KBM-7 (cell line): ENCODE measurements around the gene OSBPL9.

ENCODE experiments used
- DNase-seq: peaks from one replicate; pipeline ENCODE4 v3.0.0-alpha.2; 2015
- in situ Hi-C: fragments of 300-500 bp; cut with MboI; formaldehyde crosslinking; loops from 2 replicates; pipeline ENCODE4 v1.14.3; 2020; ENCODE audit warnings: low sequenced_read_pairs, low pct_unique_long_range_greater_than_20kb, mixed read lengths

The OSBPL9 gene

DNA sequence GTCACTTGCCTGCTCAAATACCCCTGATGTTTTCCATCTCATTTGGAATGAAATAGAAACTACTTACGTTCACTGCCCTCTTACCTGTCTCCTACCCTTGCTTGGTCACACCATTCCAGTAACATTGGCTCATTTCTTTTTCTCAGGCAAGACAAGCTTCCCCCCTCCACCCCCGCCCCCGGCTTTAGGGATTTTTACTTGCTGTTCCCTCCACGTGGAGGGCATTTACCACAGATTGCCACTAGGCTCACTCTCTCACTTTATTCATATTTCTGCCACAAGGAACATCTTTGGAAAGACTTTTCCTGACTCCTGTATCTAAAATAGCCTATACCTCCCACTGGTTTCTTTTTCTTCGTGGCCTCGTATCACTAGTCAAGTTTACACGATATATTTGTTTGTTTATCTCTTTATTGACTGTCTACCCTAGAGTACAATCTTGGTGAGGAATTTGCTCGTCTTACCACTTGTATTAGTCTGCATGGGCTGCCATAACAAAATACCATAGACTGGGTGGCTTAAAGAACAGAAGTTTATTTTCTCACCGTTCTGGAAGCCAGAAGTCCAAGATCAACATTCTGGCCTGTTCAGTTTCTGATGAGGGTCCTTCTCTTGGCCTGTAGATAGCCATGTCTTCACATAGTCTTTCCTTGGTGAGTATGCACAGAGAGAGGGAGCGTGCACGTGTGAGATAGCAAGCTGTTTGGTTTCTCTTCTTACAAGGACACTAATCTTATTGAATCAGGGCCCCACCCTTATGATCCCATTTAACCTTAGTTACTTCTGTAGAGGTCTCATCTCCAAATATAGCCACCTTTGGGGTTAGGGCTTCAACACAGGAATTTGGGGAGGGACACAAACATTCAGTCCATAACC lies 135.4 kb downstream of the OSBPL9 start:
- in situ Hi-C loops, result no loop called here
- DNase-seq, result no peak

DNA sequence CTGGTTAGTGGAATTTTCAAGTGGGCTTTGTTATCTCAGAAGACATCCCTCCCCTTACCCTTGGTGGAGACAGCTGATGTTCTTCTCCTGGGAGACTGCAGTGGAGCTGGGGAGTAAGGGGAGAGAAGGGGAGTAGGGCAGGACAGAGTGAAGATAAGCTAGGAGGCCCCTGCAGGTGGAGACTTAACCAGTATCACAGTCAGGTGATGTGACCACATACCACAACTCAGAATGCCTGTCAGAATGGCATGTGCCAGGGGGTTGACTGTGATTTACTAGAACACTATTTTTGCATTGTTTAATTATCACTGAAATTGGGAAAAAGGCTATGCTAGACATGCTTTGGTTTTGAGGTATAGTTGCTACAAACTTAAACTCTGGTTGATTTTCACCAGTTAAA lies 137.1 kb downstream of the OSBPL9 start:
- DNase-seq, result no peak
- in situ Hi-C loops, result no loop called here

DNA sequence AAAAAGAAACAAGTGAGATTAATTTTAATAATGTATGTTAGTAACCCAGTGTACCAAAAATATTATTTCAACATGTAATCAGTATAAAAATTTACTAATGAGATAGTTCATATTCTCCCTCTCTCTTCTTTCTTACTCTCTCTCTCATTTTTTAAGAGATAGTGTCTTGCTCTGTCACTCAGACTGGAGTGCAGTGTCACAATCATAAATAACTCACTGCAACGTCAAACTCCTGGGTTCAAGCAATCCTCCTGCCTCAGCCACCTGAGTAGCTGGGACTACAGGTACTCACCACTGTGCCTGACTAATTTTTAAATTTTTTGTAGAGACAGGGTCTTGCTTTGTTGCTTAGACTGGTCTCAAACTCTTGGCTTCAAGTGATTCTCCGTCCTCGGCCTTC lies 137.8 kb downstream of the OSBPL9 start:
- no peak for DNase-seq

DNA sequence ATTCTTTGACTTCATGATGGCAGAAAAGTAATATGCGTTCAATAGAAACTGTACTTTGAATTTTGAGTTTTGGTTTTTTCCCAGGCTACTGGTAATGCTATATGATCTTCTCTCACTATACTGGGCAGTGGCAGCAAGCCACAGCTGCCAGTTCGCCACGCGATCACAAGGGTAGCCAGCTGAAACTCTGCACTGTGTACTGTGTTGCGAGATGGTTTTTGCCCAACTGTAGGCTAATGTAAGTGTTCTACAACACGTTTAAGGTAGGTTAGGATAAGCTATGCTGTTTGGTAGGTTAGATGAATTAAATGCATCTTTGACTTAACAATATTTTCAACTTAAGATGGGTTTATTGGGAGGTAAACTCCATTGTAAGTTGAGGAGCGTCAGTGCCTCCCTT lies 138.5 kb downstream of the OSBPL9 start:
- in situ Hi-C loops, result no loop called here
- DNase-seq, result no peak

More for the DNA sequence above, 137.8 kb downstream of the OSBPL9 start:
- in situ Hi-C loops, result no loop called here

DNA sequence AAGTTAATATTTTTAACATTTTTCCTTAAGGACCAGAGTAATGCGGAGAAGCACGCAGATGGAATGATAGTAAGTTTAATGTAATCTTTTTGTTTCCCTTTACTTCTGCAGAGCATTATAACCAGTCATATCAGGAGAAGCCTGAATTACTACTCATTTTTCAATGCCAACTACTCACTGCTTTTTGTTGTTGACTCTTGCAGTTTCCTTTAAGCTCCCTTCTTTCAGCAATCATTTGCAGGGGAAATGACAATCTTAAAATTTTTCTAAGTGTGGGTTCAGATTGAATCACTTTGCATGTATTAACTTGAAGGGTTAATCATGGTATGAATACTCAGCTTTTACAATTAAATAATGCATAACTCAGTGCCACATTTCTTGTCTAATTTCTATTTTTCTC lies 139.4 kb downstream of the OSBPL9 start:
- DNase-seq, result no peak
- in situ Hi-C loops, result no loop called here

DNA sequence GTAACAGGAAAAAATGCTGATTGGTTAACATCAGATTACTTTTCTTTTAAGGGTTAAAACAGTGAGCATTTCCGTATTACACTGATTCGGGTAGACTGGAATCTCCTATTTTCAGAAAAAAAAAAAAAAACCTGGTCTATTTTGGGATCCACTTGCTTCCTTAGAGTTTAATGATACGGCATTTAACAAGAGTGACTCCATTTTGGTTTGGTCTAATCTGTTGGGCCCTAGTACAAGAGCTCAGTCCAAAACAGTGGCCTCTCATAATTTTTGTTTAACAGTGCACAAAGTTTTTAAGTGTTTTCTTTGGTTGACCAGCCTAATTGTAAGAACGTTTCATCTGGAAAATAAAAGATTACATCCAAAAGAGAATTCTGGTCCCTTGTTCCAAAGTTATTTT lies 141.4 kb downstream of the OSBPL9 start:
- in situ Hi-C loops, result no loop called here
- DNase-seq, result no peak

DNA sequence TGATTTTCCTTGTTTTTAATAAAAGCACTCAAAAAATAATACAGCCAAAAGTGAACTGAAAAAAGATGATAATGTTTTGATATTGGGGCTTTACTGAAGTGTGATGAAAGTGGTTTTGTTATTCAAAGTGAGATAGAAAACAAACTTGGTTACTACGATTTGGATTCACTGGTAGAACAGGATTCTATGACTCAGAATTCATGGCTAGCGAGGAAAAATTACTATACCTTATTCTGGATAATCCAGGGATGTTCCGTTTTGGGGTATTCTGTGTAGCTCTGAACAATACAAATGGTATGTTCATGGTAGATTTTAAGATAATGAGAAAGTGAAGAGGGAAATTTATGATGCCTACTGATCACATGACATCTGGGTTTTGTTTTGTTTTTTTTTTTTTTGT lies 144.0 kb downstream of the OSBPL9 start:
- in situ Hi-C loops, result no loop called here
- no peak for DNase-seq

DNA sequence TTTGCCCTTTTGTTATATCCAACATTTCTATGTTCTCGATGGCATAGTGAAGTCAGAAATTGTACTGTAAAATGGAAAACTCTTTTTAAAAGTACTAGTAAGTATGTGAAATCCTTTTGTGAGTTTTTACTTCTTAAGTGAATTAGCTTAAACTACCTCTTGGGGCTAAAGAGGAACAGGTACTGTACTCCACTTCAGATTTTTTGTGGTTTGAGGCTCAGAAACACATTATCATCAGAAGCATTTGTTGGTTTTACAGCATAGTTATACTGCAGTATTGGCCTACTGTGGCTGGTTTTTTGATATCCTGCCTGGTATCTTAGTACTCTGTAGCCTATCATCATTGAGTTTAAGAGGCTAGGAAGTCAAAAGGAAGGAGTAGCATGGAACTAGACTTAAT lies 144.5 kb downstream of the OSBPL9 start:
- in situ Hi-C loops, result no loop called here
- DNase-seq, result peak; percentile 9

DNA sequence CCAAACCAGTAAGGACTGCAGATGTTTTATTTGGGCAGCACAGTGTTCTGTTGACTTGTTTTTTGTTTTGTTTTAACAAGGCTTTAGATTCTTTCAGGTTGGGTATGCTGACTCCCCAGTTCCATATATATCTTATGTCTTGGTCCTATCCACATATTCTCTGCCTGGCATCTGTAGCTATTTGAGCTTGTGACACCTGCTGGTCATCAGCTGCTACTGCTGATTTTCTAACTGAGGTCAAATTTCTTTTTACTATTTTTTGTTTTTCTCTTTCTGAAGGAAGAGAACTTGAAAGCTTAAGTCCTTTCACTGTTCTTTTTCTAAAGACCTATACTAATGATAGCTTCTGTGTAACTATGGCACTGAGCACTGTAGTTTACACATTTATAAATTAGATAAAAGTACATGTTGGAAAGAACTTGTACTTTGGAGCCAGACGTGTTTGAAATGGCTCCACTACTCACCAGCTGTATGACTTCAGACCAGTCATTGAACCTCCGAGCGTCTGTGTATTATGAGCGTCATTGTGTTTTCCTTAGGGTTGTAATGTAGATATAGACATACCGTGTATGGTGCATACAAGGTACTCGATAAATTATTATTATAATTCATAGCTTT lies 152.2 kb downstream of the OSBPL9 start:
- in situ Hi-C loops, result no loop called here
- DNase-seq, result peak; percentile 70

DNA sequence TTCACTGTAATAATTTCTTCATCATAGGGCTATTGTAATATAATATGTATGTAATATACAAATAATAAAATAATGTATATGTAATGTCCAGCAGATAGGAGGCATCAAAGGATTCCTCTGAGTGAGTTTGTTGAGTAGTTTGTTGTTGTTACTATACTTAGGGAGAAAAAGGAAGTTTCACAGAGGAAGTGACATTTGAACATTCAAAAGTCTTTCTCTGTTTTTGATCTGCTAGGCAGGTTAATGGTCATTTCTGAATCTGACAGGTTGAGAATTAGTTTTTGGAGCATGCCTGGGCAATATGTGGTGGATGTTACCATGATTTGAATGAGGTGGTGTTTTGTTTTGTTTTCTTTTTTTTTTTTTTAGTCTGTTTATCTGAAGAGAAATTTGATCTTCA lies 159.5 kb downstream of the OSBPL9 start:
- DNase-seq, result peak; percentile 22

DNA sequence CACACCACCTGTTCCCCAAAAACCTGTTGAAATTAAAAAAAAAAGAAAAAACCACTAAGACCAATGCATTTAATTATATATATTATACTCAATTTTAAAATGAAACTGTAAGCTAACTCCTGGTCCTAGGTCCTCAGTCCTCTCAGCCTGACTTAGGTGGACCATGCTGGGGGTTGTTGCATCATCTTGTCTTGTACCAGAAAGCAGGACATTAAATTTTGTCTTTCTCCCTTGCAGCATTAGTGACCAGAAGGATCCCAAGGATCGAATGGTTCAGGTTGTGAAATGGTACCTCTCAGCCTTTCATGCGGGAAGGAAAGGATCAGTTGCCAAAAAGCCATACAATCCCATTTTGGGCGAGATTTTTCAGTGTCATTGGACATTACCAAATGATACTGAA lies 164.0 kb downstream of the OSBPL9 start:
- DNase-seq, result no peak
- in situ Hi-C loops, result no loop called here

More for the DNA sequence above, 159.5 kb downstream of the OSBPL9 start:
- in situ Hi-C loops, result no loop called here

DNA sequence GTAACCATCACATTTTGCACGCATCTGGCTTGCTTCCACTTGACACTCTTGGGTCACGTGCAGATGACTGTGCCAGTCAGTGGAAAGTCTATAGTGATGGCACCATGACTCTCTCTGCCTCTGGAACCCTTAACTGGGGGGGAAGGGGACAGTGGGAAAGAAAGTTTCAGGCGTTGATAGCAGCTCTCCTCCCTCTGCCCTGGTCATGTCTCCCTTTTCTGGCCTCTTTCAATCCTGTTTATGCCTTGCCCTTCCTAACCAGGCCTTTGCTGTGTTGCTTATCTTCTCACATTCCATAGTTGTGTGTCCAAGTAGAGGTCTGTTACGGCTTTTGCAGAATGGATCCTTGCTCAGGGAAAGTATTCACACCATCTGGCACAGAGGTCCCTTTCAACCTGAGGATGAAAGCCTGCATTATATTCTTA lies 168.1 kb downstream of the OSBPL9 start:
- no peak for DNase-seq
- in situ Hi-C loops, result no loop called here

DNA sequence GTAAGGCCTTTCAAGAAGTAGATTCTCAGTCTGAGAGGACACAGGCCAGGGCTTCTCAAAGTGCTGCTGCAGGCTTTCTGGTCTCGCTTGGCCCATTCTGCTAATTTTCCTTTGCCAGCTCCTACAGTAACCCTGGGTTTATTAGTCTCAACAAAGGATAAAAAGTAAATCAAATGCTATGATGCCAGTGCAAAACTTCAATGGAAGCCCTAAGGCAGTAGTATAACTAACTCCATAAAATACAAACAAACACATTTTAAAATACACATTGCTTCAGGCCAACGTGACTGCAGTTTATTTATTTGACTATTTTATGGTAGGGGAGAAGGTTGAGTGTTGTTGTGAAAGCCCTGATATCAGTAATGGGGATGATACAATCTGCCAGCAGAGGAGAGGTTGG lies 172.0 kb downstream of the OSBPL9 start:
- no peak for DNase-seq
- in situ Hi-C loops, result no loop called here

DNA sequence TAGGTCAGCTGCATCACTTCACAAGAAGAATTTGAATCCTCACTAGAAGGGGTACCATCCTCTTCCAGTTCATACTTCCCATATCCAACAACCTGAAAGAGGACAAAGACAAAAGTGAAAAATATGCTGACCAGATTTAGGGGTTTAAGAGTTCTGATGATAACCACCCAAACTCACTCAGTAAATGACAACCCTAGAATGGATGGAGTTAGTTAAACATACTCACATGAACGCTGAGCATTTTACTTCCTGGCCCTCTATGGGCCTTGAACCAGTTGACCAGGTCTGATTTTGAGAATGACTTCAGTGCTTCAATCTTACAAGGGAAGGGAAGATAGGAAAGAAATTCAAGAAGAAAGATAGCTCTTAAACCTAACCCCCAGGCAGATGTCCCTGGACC lies 172.4 kb downstream of the OSBPL9 start:
- in situ Hi-C loops, result no loop called here
- DNase-seq, result no peak

DNA sequence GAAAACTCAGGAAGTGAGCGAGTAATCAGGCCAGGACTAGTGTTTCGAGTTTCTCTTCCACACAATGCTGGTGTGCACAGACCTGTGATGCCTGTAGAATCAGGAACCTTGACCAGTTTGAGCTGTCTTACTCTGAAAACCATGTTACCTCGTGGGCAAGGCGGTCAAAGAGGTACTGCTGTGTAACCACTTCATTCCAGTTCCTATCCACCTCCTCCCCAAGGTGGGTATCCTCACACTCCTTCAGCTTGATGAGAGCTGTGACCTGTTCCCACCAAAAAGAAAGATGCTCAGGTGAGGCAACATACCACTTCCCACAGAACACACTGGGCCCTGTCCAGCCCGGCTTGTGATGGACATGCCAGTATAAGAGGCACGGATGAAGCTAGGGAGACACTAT lies 173.5 kb downstream of the OSBPL9 start:
- DNase-seq, result no peak
- in situ Hi-C loops, result no loop called here

DNA sequence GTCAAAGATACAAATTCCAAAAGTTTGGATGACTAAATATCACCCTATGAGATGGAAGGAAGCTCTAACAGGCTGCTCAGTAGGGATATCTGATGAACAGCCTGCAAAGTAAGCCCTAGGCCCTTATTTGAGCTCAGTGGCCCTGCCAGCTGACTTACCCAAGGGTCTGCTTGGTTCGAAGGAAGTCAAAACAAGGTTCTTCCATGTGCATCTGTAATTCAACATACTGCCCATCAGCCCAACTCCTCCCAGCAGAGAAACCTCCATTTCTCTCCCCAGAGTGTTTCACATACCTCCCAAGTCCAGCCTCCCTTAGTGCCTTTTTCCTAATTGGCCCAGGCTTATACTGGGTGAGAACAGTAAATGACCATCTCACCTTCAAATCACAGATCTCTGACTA lies 175.0 kb downstream of the OSBPL9 start:
- in situ Hi-C loops, result no loop called here
- DNase-seq, result no peak

DNA sequence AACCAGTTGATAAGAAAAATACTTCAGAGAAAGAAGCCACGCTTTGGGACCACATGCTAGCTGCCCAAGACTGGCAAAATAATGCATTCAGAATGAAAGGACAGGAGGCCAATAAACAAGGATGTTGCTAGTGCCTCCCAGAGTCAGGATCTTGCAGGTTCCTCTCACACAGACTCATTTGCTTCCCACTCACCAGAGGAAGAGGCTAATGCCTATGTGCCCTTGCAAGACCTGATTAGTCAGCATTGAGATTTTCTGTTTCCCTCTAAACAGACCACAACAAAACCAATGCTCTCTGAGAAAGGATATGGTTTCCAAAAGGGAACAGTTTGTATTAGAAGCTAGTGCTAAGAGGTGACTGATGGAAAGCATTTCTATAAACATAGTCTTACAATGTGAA lies 176.0 kb downstream of the OSBPL9 start:
- in situ Hi-C loops, result no loop called here
- peak; percentile 21 for DNase-seq

DNA sequence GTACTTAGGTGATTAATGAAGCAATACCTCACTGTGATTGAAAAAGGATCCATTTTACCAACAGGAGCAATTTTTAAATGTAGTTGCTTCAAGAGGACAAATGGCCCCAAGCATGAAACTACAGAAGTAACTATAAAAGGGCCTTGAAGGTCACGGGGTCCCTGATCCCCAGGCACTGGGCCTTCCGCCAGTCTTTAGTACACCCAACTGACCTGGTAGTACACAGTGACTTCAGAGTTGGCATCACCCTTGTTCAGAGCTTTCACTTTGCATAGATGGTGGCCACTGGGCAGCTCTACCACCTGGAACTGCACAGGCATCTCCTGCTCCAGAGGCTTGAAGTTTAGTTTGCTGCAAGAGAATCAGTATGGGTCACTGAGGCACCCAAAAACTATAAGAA lies 177.4 kb downstream of the OSBPL9 start:
- in situ Hi-C loops, result no loop called here
- DNase-seq, result no peak

DNA sequence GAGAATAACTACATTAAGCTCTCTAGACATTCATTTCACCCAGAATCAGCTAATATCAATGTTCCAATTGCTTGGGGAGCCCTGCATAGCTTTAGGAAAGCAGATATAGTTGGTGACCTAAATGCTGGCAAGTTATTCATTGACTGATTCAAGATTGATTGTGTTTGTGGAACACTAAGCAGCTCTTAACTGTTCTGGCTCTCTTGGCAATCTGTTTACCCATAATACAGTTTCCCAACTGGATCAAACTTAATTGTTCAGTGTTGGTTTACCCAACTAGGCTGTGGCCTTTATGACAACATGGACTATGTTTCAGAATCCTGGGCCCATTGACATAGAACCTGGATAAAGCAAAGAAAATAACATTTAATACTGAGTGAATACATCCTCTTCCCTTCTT lies 178.0 kb downstream of the OSBPL9 start:
- DNase-seq, result no peak
- in situ Hi-C loops, result no loop called here

DNA sequence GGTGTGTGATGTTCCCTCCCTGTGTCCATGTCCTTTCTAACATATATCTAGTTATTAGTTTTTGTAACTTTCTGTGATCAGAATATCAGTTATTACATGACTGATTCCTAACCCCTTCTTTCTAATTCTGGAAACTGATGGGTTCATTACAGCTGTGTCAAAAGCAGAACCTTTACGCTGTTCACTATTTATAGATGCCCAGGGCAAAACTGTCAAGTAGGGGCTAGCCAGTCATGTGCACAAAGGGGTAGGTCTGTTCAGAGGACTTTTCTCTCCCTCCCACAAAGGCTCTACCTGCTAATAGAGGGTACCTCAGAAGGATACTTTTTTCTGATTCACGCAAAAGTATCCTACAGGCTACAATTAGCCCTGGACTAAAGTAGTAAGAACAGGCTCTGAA lies 182.5 kb downstream of the OSBPL9 start:
- DNase-seq, result no peak
- in situ Hi-C loops, result no loop called here

DNA sequence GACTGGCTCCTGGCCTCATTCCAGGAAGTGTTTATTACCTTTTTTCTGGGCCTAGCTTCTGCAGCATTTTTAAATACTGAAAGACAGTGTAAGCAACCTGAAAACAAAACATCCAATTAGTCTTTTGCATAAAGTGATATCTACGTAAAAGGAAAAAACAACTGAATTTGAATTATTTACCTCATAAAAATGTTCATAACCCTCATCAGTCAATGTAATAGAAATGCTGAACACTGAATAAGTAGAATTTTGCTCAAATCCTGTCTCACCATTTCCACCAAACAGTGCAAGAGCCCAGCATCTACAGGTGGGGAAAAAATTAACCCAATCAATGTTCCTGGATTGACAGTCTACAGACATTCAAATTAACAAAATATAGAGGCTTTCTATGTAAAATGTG lies 197.6 kb downstream of the OSBPL9 start:
- in situ Hi-C loops, result no loop called here
- DNase-seq, result no peak
